ENCODE measurements around the gene THBD. TPM values are rescaled to one million over a fixed set of nuclear protein-coding genes. Genes with fewer than 3 reads are reported as not detected.
A peak's percentile ranks its signal among the peaks of the same experiment; 100 is the strongest.

The THBD gene
- total RNA-seq, 1 donor from 2014 or later: 13.8 TPM

DNA sequence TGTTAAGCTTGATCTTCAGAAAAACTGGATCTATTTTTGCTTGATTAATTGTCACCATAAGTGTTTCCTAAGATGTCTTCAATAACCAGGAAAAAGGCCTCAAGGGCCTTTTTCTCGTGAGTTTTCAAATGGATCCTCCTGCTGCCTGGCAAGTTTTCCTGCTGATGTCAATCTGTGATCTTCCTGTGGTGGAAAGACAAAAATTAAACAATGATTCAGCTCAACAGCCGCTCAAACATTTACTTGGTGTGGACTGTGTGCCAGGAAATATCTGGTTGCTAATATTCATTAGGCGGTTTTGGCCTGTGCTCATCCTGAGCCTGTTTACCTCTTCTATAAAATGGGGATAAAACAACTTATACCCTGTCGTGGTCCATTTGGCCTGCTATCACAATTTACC, 49.7 kb downstream of the THBD start:
- DNase-seq: no peak
- no peak overlapping the region for H3K4me3 ChIP-seq
- H3K27ac ChIP-seq (replicated peaks): peak overlapping the region; percentile 59
- TF ChIP-seq, protein P1, sequence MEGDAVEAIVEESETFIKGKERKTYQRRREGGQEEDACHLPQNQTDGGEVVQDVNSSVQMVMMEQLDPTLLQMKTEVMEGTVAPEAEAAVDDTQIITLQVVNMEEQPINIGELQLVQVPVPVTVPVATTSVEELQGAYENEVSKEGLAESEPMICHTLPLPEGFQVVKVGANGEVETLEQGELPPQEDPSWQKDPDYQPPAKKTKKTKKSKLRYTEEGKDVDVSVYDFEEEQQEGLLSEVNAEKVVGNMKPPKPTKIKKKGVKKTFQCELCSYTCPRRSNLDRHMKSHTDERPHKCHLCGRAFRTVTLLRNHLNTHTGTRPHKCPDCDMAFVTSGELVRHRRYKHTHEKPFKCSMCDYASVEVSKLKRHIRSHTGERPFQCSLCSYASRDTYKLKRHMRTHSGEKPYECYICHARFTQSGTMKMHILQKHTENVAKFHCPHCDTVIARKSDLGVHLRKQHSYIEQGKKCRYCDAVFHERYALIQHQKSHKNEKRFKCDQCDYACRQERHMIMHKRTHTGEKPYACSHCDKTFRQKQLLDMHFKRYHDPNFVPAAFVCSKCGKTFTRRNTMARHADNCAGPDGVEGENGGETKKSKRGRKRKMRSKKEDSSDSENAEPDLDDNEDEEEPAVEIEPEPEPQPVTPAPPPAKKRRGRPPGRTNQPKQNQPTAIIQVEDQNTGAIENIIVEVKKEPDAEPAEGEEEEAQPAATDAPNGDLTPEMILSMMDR (IDR thresholded peaks at IDR 0.05; ENCODE audit: borderline replicate concordance): no peak
- peaks cover 12% of the 10 kb centered on the region for H3K4me1 ChIP-seq
- intact Hi-C loops (cut with micrococcal nuclease): no loop called here
- no peaks in the 10 kb centered on the region for H3K9me3 ChIP-seq (replicated peaks)
- no peaks in the 10 kb centered on the region for H3K36me3 ChIP-seq
- H3K27me3 ChIP-seq (ENCODE audit: low read depth): peaks cover 17% of the 10 kb centered on the region

DNA sequence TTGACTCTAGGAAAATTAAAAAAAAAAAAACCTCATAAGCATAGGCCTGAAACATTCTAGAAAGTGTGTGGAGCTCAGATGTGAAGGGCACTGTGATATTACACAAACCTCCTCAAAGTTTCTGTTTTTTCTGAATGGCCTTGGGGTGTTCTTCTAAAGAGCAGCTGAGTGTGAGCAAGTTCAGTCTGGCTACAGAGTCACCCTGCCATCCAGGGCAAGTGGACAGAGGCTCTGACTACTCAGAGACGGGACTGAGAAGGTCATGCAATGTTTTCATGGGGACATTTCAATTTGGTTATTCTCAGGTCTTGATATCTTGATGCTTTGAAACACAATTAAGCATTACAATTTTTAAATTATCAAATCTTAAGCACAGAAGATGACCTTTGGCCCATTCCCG, 51.0 kb downstream of the THBD start:
- Histone ChIP-seq H3K4me1 (peaks cover 12% of the 10 kb centered on the region), H3K9me3 (replicated peaks) (peaks cover under 1% of the 10 kb centered on the region), H3K36me3 (no peaks in the 10 kb centered on the region), H3K27ac (replicated peaks) (no peak overlapping the region), H3K27me3 (ENCODE audit: low read depth) (peaks cover 22% of the 10 kb centered on the region), H3K4me3 (no peak overlapping the region)
- TF ChIP-seq, protein P1 (IDR thresholded peaks at IDR 0.05; ENCODE audit: borderline replicate concordance): no peak
- DNase-seq: no peak
- intact Hi-C loops (cut with micrococcal nuclease): no loop called here

DNA sequence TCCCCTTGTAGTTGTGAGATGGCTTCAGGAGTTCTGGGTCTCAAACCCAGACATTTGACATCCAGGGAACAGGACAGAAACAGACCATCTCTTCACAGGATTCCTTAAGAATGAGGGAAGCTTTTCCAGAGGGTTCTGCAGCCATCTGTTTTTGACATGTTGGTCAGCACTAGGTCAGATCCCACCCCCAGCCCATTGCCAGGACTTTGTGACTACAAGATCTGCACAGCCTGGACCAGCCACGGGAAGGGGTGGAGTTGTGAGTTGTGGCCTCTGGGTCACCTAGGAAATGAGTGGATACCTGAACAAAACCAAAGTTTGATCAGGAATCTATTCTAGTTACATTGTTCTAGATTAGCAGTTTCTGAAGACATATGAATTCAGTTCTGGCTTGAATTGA, 53.5 kb downstream of the THBD start:
- Histone ChIP-seq H3K27me3 (ENCODE audit: low read depth) (peaks cover 16% of the 10 kb centered on the region), H3K9me3 (replicated peaks) (peaks cover 17% of the 10 kb centered on the region), H3K27ac (replicated peaks) (no peak overlapping the region), H3K36me3 (no peaks in the 10 kb centered on the region), H3K4me3 (no peak overlapping the region), H3K4me1 (peaks cover 12% of the 10 kb centered on the region)
- no peak for DNase-seq
- TF ChIP-seq, protein P1 (IDR thresholded peaks at IDR 0.05; ENCODE audit: borderline replicate concordance): no peak
- intact Hi-C loops (cut with micrococcal nuclease): no loop called here

Other genes with a start within 250 kb of the THBD start
- gene SSTR4, start 14.4 kb downstream of the THBD start, total RNA-seq: not detected
- gene CD93, start 36.7 kb upstream of the THBD start, total RNA-seq: 35.7 TPM